ENCODE data around the gene C11orf65.
"Not testable (repeated sequence)": the region's sequence is repeated elsewhere in the genome, so short reads cannot be mapped to it uniquely, and the experiment has no call there.

C11orf65 gene

GRCh38 chr11:108474664-108475463 lies 7.5 kb upstream of the C11orf65 start:
- in situ Hi-C loops (cut with MboI; ENCODE audit: low sequenced_read_pairs): no loop called here

- in situ Hi-C loops (cut with MboI; ENCODE audit: low sequenced_read_pairs): no loop called here
Observed at GRCh38 chr11:108472681-108473080, 5.4 kb upstream of the C11orf65 start.

GRCh38 chr11:108468478-108468864 lies 1.1 kb upstream of the C11orf65 start:
- in situ Hi-C loops (cut with MboI; ENCODE audit: low sequenced_read_pairs): no loop called here

- in situ Hi-C loops (cut with MboI; ENCODE audit: low sequenced_read_pairs): no loop called here
Observed at GRCh38 chr11:108466405-108466804, 924 bp downstream of the C11orf65 start.

GRCh38 chr11:108453207-108453835 lies 14.0 kb downstream of the C11orf65 start:
- in situ Hi-C loops (cut with MboI; ENCODE audit: low sequenced_read_pairs): no loop called here

- in situ Hi-C loops (cut with MboI; ENCODE audit: low sequenced_read_pairs): not testable (repeated sequence)
Observed at GRCh38 chr11:108441445-108441844, 25.9 kb downstream of the C11orf65 start.

GRCh38 chr11:108436594-108436993 lies 30.7 kb downstream of the C11orf65 start:
- in situ Hi-C loops (cut with MboI; ENCODE audit: low sequenced_read_pairs): no loop called here

- in situ Hi-C loops (cut with MboI; ENCODE audit: low sequenced_read_pairs): no loop called here
Observed at GRCh38 chr11:108435066-108435465, 32.3 kb downstream of the C11orf65 start.

- in situ Hi-C loops (cut with MboI; ENCODE audit: low sequenced_read_pairs): no loop called here
Observed at GRCh38 chr11:108432783-108433182, 34.5 kb downstream of the C11orf65 start.

- in situ Hi-C loops (cut with MboI; ENCODE audit: low sequenced_read_pairs): no loop called here
Observed at GRCh38 chr11:108431997-108432396, 35.3 kb downstream of the C11orf65 start.

- in situ Hi-C loops (cut with MboI; ENCODE audit: low sequenced_read_pairs): no loop called here
Observed at GRCh38 chr11:108431370-108431769, 36.0 kb downstream of the C11orf65 start.

GRCh38 chr11:108417551-108417950 lies 49.8 kb downstream of the C11orf65 start:
- in situ Hi-C loops (cut with MboI; ENCODE audit: low sequenced_read_pairs): not testable (repeated sequence)

- in situ Hi-C loops (cut with MboI; ENCODE audit: low sequenced_read_pairs): no loop called here
Observed at GRCh38 chr11:108414958-108415357, 52.4 kb downstream of the C11orf65 start.

- in situ Hi-C loops (cut with MboI; ENCODE audit: low sequenced_read_pairs): no loop called here
Observed at GRCh38 chr11:108405706-108406105, 61.6 kb downstream of the C11orf65 start.

- in situ Hi-C loops (cut with MboI; ENCODE audit: low sequenced_read_pairs): no loop called here
Observed at GRCh38 chr11:108403052-108403451, 64.3 kb downstream of the C11orf65 start.

- in situ Hi-C loops (cut with MboI; ENCODE audit: low sequenced_read_pairs): no loop called here
Observed at GRCh38 chr11:108402241-108402640, 65.1 kb downstream of the C11orf65 start.

GRCh38 chr11:108398439-108398838 lies 68.9 kb downstream of the C11orf65 start:
- in situ Hi-C loops (cut with MboI; ENCODE audit: low sequenced_read_pairs): no loop called here

- in situ Hi-C loops (cut with MboI; ENCODE audit: low sequenced_read_pairs): not testable (repeated sequence)
Observed at GRCh38 chr11:108396672-108397071, 70.7 kb downstream of the C11orf65 start.

- in situ Hi-C loops (cut with MboI; ENCODE audit: low sequenced_read_pairs): no loop called here
Observed at GRCh38 chr11:108394744-108395284, 72.5 kb downstream of the C11orf65 start.

- in situ Hi-C loops (cut with MboI; ENCODE audit: low sequenced_read_pairs): no loop called here
Observed at GRCh38 chr11:108393046-108393445, 74.3 kb downstream of the C11orf65 start.

- in situ Hi-C loops (cut with MboI; ENCODE audit: low sequenced_read_pairs): no loop called here
Observed at GRCh38 chr11:108392353-108392752, 75.0 kb downstream of the C11orf65 start.

GRCh38 chr11:108388576-108388975 lies 78.8 kb downstream of the C11orf65 start:
- in situ Hi-C loops (cut with MboI; ENCODE audit: low sequenced_read_pairs): no loop called here
